PC-9 (cell line): ENCODE data around the gene MYO16.

Source experiments
- EZH2 ChIP-seq: fragments of 200-600 bp; sonication (generic); IDR thresholded peaks from 2 replicates; pipeline ENCODE4 v1.8.0; 2017; ENCODE audit warnings: antibody characterized with exemption, low read depth
- TF ChIP-seq, protein P1 (sequence below): fragments of 200-600 bp; sonication (generic); conservative IDR thresholded peaks from 2 replicates; pipeline ENCODE4 v1.6.1; 2017; ENCODE audit warnings: mixed run types, antibody characterized with exemption, mild to moderate bottlenecking, moderate library complexity

DNA sequence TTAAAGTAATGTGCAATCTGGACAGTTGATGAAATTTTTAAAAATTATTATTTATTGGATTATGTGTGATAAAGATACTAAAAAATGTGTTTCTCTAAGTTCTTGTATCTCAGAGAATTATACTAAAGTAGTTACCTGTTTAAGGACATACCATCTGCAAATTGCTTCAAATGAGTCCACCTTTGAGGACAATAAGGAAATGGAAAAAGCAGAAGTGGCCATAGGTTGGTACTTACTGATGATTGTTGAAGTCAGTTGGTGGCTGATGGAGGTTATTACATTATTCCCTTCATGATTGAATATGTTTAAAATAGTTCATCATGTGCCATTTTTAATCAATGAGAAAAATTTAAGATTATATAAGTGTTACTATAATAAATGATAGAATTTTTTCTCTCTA is 367.0 kb downstream of the MYO16 start:
- TF ChIP-seq, protein P1, sequence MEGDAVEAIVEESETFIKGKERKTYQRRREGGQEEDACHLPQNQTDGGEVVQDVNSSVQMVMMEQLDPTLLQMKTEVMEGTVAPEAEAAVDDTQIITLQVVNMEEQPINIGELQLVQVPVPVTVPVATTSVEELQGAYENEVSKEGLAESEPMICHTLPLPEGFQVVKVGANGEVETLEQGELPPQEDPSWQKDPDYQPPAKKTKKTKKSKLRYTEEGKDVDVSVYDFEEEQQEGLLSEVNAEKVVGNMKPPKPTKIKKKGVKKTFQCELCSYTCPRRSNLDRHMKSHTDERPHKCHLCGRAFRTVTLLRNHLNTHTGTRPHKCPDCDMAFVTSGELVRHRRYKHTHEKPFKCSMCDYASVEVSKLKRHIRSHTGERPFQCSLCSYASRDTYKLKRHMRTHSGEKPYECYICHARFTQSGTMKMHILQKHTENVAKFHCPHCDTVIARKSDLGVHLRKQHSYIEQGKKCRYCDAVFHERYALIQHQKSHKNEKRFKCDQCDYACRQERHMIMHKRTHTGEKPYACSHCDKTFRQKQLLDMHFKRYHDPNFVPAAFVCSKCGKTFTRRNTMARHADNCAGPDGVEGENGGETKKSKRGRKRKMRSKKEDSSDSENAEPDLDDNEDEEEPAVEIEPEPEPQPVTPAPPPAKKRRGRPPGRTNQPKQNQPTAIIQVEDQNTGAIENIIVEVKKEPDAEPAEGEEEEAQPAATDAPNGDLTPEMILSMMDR, result no peak
- TF ChIP-seq EZH2, result no peak
